NCI-H187 treated with DMSO at 0.1 percent for 48 hours (cell line): ENCODE measurements around the gene FAM222A.

ENCODE experiments used
- DNase-seq: peaks from one replicate; lab custom pipeline; 2025; lab: John Stamatoyannopoulos, UW

The FAM222A gene

GRCh38 chr12:109710747-109711595, 2.7 kb upstream of the FAM222A start:
- no peak for DNase-seq

- no peak for DNase-seq
Measured at GRCh38 chr12:109711596-109712461, 1.8 kb upstream of the FAM222A start.

- DNase-seq: no peak
Measured at GRCh38 chr12:109714141-109714912, 702 bp downstream of the FAM222A start.

GRCh38 chr12:109714913-109715244, 1.3 kb downstream of the FAM222A start:
- no peak for DNase-seq

- DNase-seq: no peak
Measured at GRCh38 chr12:109715310-109716091, 1.9 kb downstream of the FAM222A start.

- no peak for DNase-seq
Measured at GRCh38 chr12:109716092-109716479, 2.5 kb downstream of the FAM222A start.

GRCh38 chr12:109716512-109717389, 3.1 kb downstream of the FAM222A start:
- no peak for DNase-seq

GRCh38 chr12:109717390-109718357, 4.0 kb downstream of the FAM222A start:
- DNase-seq: no peak

GRCh38 chr12:109718390-109718789, 4.8 kb downstream of the FAM222A start:
- no peak for DNase-seq

- DNase-seq: no peak
Measured at GRCh38 chr12:109719123-109720022, 5.7 kb downstream of the FAM222A start.

GRCh38 chr12:109720152-109720856, 6.7 kb downstream of the FAM222A start:
- no peak for DNase-seq

- no peak for DNase-seq
Measured at GRCh38 chr12:109720857-109721189, 7.2 kb downstream of the FAM222A start.

- no peak for DNase-seq
Measured at GRCh38 chr12:109721276-109721675, 7.7 kb downstream of the FAM222A start.

GRCh38 chr12:109722022-109722720, 8.5 kb downstream of the FAM222A start:
- no peak for DNase-seq

GRCh38 chr12:109722721-109723094, 9.1 kb downstream of the FAM222A start:
- DNase-seq: no peak

- DNase-seq: no peak
Measured at GRCh38 chr12:109723311-109723881, 9.8 kb downstream of the FAM222A start.
